Activated T-helper 17 cell treated with anti-CD3 and anti-CD28 coated beads, Interleukin-2, amount 50 U/mL, for 72 hours (primary cell): ENCODE measurements around the gene NPHP4. TPM values are rescaled to one million over a fixed set of nuclear protein-coding genes. Genes with fewer than 3 reads are reported as not detected.
"Not testable (repeated sequence)": the region's sequence is repeated elsewhere in the genome, so short reads cannot be mapped to it uniquely, and the experiment has no call there.

ENCODE experiments used
- ATAC-seq: fragments of 150-1000 bp; cut with Tn5 transposase; replicated peaks from 2 replicates; pipeline ENCODE4 v1.10.0; 2021; ENCODE audit warnings: mild to moderate bottlenecking, moderate library complexity
- H3K27ac Mint-ChIP-seq: one replicate; pipeline ENCODE4 v1.8.0; 2022; ENCODE audit warnings: mixed read lengths
- H3K27me3 Mint-ChIP-seq: one replicate; pipeline ENCODE4 v1.8.0; 2022; ENCODE audit warnings: mixed read lengths
- H3K36me3 Mint-ChIP-seq: one replicate; pipeline ENCODE4 v1.8.0; 2022; ENCODE audit warnings: low read depth, mild to moderate bottlenecking, mixed read lengths
- H3K4me1 Mint-ChIP-seq: one replicate; pipeline ENCODE4 v1.8.0; 2022; ENCODE audit warnings: mixed read lengths
- H3K4me3 Mint-ChIP-seq: one replicate; pipeline ENCODE4 v1.8.0; 2022; ENCODE audit warnings: mild to moderate bottlenecking, mixed read lengths
- H3K9me3 Mint-ChIP-seq: one replicate; pipeline ENCODE4 v1.8.0; 2022; ENCODE audit warnings: mixed read lengths
- total RNA-seq, 2 donors: library from RNA; stranded (reverse); gene quantifications; one replicate each; pipeline ENCODE4 v1.2.3, GENCODE V29; 2022

The NPHP4 gene
- total RNA-seq, 2 donors from 2014 or later: 21.5 to 35.7 TPM

DNA sequence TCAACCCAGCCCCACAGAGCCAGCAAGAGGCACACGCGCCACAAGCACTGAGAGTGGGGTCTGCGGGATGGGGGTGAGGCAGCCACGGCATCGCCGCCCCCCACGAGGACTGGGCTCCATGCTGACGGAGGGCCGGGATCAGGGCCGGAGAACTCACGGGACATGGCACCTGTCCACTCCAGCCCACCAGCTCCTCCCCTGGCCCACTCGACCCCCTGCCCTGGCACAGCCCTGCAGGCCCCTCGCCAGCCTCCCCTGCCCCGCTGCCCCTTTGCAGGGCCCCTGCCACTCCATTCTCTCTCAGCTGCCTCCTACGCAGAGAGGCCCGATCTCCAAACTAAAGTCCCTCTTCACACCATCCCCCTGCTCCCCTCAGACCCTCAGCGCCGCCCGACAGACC, 134.0 kb downstream of the NPHP4 start:
- H3K27ac Mint-ChIP-seq: no peak overlapping the region
- no peaks in the 10 kb centered on the region for H3K9me3 Mint-ChIP-seq
- no peaks in the 10 kb centered on the region for H3K27me3 Mint-ChIP-seq

DNA sequence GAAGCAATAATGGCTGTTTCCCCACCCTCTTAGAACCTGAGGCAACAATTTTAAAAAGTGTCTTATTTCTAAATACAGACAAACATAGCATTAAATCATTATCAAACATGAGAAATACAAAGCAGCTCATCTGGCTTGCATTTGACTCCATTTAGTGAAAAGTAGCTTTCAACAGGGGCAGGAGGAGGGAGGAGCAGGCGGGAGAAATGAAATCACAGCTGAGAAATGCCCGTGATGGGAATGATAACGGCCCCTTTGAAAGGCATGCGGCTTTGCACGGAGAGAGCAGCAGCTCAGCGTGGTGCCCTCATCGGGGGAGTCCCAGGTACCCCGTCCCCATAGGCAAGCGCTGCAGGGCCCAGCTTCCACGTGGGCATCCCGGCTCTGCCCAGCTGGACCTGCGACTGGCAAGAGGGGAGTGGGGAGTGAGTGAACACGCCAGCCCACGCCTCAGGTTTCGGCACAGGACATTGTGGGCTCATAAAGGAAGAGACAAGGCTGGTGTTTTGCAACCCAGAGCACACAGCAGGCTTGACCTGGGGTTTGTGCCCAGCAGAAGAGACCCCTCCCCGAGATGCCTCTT, 134.6 kb downstream of the NPHP4 start:
- no peaks in the 10 kb centered on the region for H3K27me3 Mint-ChIP-seq
- ATAC-seq: no peak
- no peak overlapping the region for H3K27ac Mint-ChIP-seq
- no peaks in the 10 kb centered on the region for H3K36me3 Mint-ChIP-seq
- no peak overlapping the region for H3K4me3 Mint-ChIP-seq
- H3K4me1 Mint-ChIP-seq: no peaks in the 10 kb centered on the region
- H3K9me3 Mint-ChIP-seq: no peaks in the 10 kb centered on the region

More for the DNA sequence above, 134.0 kb downstream of the NPHP4 start:
- Mint-ChIP-seq H3K4me1 (no peaks in the 10 kb centered on the region), H3K4me3 (no peak overlapping the region), H3K36me3 (no peaks in the 10 kb centered on the region)
- ATAC-seq: no peak

DNA sequence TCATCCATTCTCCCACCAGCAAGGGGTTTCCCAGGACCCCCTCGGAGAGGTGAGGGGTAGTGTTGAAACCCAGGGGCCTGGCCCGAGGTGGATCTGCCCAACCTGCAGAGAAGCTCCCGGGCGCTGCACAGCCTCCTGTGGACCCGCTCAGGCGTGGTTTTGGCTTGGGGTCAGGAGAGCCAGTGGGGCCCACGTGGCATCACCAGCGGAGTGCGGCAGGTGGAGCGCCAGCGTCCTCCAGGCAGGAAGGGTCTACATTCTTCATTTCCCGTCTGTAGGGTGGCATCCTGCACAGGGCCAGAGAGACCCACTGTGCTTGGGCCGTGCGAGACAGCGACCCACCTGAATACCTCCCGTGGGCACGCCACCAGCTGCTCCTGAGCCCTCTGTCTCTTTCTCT, 135.2 kb downstream of the NPHP4 start:
- Mint-ChIP-seq H3K4me1 (no peaks in the 10 kb centered on the region), H3K4me3 (no peak overlapping the region), H3K27ac (no peak overlapping the region), H3K9me3 (no peaks in the 10 kb centered on the region), H3K27me3 (no peaks in the 10 kb centered on the region), H3K36me3 (no peaks in the 10 kb centered on the region)
- no peak for ATAC-seq

DNA sequence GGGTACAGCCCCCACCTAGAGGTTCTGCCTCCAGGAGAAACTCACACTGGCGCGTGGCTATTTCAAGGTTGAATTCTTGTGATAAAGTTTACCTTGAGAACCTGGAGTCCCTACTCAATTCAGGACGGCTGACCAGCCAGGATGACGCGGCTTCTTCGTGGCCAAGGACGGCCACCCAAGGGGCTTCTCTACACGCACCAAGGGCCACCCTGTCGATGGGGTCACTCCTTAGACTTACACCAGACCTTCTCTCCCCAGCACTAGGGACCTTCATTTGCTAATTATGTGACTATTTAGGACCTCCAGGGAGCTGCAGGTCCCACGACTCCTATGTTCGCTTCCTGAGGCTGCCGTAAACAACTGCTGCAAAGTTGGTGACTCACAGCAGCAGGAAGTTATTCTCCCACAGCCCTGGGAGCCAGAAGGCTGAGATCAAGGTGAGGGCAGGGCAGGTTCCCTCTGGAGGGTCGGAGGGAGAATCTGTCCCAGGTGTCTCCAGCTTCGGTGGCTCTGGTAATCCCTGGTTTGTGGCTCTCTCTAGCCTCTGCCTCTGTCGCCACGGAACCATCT, 135.9 kb downstream of the NPHP4 start:
- Mint-ChIP-seq H3K9me3 (no peaks in the 10 kb centered on the region), H3K36me3 (no peaks in the 10 kb centered on the region), H3K4me3 (no peak overlapping the region), H3K27me3 (no peaks in the 10 kb centered on the region), H3K27ac (no peak overlapping the region), H3K4me1 (no peaks in the 10 kb centered on the region)
- ATAC-seq: no peak

DNA sequence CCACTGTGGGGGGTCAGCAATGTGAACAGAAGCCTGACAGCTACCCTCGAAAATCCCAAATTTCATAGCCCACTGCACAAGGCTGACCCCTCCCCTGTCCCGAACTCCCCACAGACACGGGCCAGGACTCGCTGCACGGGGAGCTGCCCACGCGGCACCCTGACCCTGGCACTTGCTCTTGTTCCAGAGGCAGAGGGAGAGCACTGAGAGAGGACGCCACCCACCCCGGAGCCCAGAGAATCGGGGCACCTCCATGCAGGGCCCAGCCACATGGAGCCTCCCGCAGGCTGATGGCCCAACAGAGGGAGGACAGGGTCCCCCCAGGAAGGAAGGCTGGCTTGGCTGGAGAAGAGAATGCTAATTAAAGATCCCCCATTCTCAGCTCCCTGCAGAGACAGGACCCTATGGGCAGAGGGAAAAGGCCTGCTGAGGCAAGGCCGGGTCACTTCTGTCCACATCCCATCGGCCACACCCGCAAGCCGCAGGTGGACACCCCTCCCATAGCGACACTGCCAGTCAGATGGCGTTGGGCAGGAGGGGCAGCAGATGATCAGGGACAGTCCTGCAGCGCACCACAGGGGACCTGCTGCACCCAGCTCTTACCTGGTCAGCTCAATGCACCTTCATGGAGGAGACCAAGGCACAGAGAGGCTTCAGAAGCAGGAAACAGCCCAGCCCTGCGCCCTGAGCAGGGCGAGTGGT, 136.9 kb downstream of the NPHP4 start:
- Mint-ChIP-seq H3K9me3 (no peaks in the 10 kb centered on the region), H3K27ac (no peak overlapping the region), H3K4me3 (no peak overlapping the region), H3K27me3 (no peaks in the 10 kb centered on the region), H3K4me1 (no peaks in the 10 kb centered on the region), H3K36me3 (no peaks in the 10 kb centered on the region)
- ATAC-seq: no peak

DNA sequence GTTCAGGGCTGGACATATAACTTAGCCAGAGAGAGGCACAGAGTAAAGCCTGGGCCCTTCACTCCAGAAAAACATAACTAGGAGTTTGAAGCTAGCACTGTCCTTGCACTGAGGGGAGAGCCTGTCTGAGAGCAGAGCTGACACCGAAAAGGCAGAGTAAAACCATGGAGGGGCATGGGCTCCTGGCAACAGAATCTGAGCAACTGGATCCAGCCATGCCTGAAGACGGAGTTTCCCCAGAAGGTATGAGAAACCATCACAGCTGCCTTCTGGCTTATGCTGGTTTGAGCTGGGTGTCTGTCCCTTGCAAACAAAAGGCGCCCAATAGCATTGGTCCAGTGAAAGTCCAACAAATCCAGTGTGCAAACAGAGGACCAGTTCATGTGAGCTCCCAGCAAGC, 137.5 kb downstream of the NPHP4 start:
- H3K9me3 Mint-ChIP-seq: no peaks in the 10 kb centered on the region
- peaks cover under 1% of the 10 kb centered on the region for H3K27me3 Mint-ChIP-seq
- no peaks in the 10 kb centered on the region for H3K36me3 Mint-ChIP-seq
- H3K4me1 Mint-ChIP-seq: no peaks in the 10 kb centered on the region
- no peak for ATAC-seq
- H3K4me3 Mint-ChIP-seq: no peak overlapping the region
- H3K27ac Mint-ChIP-seq: no peak overlapping the region

DNA sequence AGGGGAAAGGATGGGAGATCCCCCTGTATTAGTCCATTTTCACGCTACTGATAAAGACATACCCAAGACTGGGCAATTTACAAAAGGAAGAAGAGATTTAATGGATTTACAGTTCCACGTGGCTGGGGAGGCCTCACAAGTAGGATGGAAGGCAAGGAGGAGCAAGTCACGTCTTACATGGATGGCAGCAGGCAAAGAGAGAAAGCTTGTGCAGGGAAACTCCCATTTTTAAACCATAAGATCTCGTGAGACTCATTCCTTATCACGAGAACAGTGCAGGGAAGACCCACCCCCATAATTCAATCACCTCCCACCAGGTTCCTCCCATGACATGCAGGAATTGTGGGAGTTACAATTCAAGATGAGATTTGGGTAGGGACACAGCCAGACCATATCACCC, 138.4 kb downstream of the NPHP4 start:
- H3K27me3 Mint-ChIP-seq, H3K36me3 Mint-ChIP-seq, H3K9me3 Mint-ChIP-seq, H3K4me3 Mint-ChIP-seq, H3K4me1 Mint-ChIP-seq, ATAC-seq, H3K27ac Mint-ChIP-seq: not testable (repeated sequence)

DNA sequence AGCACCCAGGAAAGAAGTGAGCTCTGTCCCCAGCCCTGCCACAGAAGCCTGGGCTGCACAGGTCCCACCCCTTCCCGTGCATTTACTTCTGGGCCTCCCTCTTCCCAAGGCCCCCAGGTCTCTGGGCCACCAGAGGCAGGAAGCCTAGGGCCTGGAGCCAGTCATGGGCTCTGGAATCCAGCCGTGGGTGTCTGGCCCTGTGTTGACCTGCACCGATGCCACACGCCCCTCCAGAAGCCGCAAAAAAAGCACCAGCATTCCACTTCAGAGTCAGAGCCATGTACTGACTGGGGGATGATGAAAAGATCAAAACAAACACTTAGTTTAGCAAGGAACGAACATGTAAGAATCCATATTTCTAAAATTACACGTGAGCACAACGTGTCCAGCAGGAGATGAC, 141.7 kb downstream of the NPHP4 start:
- Mint-ChIP-seq H3K4me1 (no peaks in the 10 kb centered on the region), H3K36me3 (no peaks in the 10 kb centered on the region), H3K27ac (no peak overlapping the region), H3K27me3 (peaks cover 4% of the 10 kb centered on the region), H3K9me3 (no peaks in the 10 kb centered on the region), H3K4me3 (no peak overlapping the region)
- no peak for ATAC-seq

DNA sequence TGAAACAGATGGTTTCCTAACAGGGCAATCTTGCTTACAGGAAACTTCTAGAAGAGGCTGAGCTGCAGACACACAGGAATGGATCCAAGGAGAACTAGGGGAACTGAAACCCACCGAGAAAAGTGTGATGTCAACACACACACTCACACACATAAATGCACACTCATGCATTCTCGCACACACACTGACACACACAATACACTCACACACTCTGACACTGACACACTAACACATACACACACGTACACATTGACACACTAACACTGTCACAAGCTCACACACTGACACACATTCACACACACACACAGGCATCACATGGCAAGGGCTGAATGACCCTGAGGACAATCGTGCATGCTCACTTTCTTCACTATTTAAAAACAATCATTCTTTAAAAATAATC, 142.7 kb downstream of the NPHP4 start:
- no peak for ATAC-seq
- peaks cover 4% of the 10 kb centered on the region for H3K27me3 Mint-ChIP-seq
- no peak overlapping the region for H3K27ac Mint-ChIP-seq
- no peaks in the 10 kb centered on the region for H3K36me3 Mint-ChIP-seq
- no peak overlapping the region for H3K4me3 Mint-ChIP-seq
- H3K9me3 Mint-ChIP-seq: no peaks in the 10 kb centered on the region
- H3K4me1 Mint-ChIP-seq: no peaks in the 10 kb centered on the region

DNA sequence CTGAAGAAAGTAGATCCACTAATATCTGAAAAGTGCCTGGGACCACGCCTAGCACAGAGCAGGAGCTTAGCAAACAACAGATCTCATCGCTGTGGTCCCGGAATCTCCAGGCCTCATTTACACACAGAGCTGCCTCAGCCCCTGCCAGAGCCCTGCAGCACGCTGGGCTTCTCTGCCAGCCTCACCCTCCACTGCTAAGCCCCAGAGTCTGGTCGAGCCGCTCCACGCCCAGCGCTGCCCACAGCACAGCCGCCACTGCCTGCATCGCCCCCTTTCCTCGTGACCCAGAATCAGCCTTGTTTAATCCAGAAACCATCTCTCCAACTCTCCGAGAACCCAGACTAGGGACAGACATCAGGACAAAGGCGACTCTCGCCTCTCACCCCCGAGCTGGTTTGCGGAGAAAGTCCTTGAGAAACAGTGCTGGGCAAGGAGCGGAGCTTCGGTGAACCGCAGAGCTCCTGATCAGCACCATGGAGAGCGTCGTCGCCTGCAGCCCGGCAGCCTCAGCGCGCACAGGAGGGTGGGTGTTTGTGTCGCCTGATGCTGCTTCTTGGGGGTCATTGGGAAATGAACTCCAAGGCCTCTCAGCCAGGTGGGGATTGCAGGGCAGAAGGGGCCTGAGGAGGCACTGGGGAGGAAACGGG, 145.1 kb downstream of the NPHP4 start:
- Mint-ChIP-seq H3K9me3 (no peaks in the 10 kb centered on the region), H3K4me1 (no peaks in the 10 kb centered on the region), H3K4me3 (no peak overlapping the region), H3K27ac (no peak overlapping the region), H3K36me3 (no peaks in the 10 kb centered on the region), H3K27me3 (peaks cover 4% of the 10 kb centered on the region)
- no peak for ATAC-seq

DNA sequence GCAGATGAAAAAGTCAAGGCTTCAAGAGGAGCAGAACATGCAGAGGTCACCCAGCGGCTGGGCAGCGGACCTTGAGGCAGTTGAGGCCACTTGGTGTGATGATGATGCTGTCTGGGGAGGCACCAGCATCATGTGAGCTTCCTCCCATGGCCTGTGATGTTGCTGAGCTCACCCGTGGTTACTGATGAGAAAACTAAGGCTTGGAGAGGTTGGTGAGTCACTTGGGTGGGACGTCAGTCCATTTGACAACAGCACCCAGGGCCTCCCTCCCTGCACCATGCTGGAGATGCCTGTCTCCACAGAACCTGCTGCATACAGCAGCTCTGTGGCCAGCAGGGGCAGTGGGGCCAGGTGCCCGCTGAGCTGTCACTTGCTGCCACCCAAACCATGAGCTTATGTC, 146.8 kb downstream of the NPHP4 start:
- no peaks in the 10 kb centered on the region for H3K4me1 Mint-ChIP-seq
- no peak overlapping the region for H3K4me3 Mint-ChIP-seq
- no peaks in the 10 kb centered on the region for H3K9me3 Mint-ChIP-seq
- no peaks in the 10 kb centered on the region for H3K36me3 Mint-ChIP-seq
- H3K27ac Mint-ChIP-seq: no peak overlapping the region
- H3K27me3 Mint-ChIP-seq: peaks cover 4% of the 10 kb centered on the region
- ATAC-seq: no peak

DNA sequence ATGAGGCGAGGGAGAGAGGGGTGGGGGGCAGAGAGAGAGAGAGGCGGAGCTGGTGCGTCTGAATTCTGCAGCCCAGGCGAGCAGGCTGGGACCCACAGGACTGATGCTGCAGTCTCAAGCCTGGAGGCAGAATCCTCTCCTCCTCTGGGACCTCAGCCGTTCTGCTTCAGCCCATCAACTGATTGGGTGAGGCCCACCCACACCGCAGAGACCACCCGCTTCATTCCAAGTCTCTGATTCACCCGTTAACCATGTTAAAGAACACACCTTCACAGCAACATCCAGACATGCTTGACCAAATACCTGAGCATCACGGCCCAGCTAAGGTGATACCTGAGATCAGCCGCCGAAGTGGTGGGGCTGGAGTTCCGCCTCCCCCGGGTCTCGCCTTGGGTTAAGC, 147.8 kb downstream of the NPHP4 start:
- Mint-ChIP-seq H3K27me3 (peaks cover under 1% of the 10 kb centered on the region), H3K36me3 (no peaks in the 10 kb centered on the region), H3K27ac (no peak overlapping the region), H3K4me1 (no peaks in the 10 kb centered on the region), H3K4me3 (no peak overlapping the region), H3K9me3 (no peaks in the 10 kb centered on the region)
- no peak for ATAC-seq

DNA sequence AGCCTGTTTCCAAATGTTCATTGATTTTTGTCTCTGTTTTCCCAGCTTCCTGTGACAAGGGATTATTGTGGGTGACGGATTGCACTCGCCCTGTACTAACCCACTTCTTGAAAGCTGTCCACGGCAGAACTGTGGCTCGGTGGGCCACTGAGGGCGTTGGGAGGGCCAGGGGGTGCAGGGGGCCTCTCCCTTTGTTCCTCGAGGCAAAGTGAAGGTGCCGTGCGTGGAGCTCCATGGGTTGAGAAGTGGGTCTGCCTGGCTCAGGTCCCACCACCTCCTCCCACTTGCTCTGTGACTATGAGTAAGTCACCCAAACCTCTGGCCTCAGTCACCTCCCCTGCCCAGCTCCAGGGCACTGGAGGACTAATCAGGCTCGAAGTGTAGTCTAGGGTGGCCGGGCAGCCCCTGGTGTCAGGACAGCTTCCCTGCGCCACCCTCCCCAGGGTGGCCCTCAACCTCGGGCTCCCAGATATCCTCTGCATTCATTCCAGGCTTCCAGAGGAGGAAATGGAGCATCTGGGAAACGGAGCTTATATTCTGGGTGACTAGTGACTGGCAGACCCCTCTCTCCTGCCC, 148.6 kb downstream of the NPHP4 start:
- no peak overlapping the region for H3K4me3 Mint-ChIP-seq
- H3K27me3 Mint-ChIP-seq: no peaks in the 10 kb centered on the region
- H3K9me3 Mint-ChIP-seq: no peaks in the 10 kb centered on the region
- H3K27ac Mint-ChIP-seq: no peak overlapping the region
- H3K36me3 Mint-ChIP-seq: no peaks in the 10 kb centered on the region
- no peaks in the 10 kb centered on the region for H3K4me1 Mint-ChIP-seq
- ATAC-seq: no peak

DNA sequence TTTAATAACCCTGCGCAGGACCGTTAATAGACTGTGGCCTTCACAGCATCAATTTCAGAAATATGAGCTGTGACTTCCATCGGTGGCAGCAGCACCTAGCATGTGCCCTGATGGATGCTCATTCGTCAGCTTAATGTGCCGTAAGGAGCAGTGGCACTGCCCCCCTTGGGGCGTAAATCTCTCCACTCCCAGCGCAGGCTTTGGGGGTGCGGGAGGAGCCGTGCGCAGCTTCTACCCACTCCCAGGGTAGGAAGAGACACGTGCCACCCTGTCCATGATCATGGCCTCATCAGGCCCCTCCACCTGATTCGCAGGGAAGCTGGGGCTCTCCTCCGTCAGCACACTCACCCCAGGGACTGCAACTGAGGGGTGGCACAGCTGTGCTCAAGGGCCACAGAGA, 149.5 kb downstream of the NPHP4 start:
- no peak for ATAC-seq
- Mint-ChIP-seq H3K4me3 (no peak overlapping the region), H3K9me3 (no peaks in the 10 kb centered on the region), H3K36me3 (no peaks in the 10 kb centered on the region), H3K4me1 (no peaks in the 10 kb centered on the region), H3K27ac (no peak overlapping the region), H3K27me3 (no peaks in the 10 kb centered on the region)

DNA sequence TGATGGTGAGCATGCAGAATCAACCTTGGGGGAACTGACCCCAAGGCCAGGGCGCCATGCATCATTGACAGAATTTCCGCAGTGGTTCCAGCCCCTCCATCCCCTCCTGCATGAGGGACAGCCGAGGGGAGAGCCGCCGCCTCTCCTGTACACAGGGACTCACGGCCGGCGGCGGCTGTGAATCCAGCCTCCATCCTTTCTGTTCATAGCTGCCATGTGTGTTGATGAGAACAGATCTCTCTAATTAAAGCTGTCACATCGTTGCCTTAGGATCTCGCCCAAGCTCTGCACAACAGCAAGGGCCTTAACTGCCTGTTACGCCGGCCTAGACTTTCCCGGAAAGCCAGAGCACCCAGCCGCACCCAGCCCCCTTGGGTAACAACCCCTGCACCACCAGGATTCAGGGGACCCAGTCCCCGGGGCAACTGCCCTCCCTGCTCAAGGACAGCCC, 151.6 kb downstream of the NPHP4 start:
- no peaks in the 10 kb centered on the region for H3K9me3 Mint-ChIP-seq
- ATAC-seq: no peak
- no peaks in the 10 kb centered on the region for H3K36me3 Mint-ChIP-seq
- H3K27ac Mint-ChIP-seq: no peak overlapping the region
- no peaks in the 10 kb centered on the region for H3K27me3 Mint-ChIP-seq
- H3K4me3 Mint-ChIP-seq: no peak overlapping the region
- H3K4me1 Mint-ChIP-seq: no peaks in the 10 kb centered on the region
